Measurements from ENCODE around the gene PAFAH1B1.
A peak's percentile ranks its signal among the peaks of the same experiment; 100 is the strongest.

The PAFAH1B1 gene

GRCh38 chr17:2723505-2723996 is 130.1 kb downstream of the PAFAH1B1 start:
- no peak for DNase-seq

DNA sequence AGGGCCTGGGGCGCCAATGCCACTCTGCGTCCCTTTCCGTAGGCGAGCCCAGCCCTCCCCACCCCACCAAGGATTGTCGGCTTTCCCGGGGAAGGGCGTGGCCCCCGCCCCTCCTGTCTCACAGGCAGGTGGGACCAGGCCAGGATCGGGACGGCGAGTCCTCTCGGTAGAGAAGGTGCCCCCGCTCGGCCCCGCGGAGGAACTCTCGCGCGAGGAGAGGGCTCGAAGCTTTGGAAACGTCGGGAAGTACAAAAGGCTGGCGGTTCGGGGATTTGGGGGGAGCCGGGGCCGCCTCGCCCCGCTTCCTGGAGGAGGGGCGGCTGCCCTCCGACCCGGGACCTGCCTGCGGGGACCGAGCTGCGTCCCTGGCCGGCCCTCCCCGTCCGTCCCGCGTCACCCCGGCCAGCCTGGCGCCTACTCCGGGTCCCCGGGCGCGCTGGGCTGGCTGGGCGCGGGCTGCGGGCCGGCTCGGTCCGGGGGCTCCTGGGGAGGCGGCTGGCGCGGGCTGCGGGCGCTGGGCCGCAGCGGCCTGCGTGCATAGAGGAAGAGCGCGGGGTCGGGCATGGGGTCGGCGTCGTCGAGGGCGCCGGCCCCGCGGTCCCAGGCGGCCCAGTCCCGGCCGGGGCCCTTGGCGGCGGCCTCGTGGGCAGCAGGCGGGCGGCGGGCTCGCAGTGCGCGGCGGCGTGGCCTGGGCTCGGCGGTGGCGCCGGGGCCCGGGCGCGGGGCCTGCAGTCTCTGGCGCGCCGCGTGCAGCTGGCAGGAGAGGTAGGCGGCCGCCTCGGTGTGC is 130.7 kb downstream of the PAFAH1B1 start:
- DNase-seq = no peak

DNA sequence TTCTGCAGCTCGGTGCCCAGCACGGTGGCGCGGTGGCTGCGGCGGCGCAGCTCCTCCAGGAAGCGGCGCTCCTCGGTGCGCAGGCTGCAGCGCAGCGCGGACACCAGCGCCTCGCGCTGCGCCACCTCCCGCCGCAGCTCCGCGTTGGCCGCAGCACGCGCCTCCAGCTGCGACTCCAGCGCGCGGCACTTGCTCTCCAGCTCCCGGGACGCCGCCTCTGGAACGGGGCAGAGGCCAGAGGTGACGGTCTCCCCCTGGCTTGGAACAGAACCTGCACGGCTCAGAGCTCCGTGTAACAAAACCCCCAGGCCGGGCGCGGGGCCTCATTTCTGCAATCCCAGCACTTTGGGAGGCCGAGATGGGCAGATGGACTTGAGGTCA is 131.3 kb downstream of the PAFAH1B1 start:
- DNase-seq = peak in 1 of 2 donors; percentile 5

DNA sequence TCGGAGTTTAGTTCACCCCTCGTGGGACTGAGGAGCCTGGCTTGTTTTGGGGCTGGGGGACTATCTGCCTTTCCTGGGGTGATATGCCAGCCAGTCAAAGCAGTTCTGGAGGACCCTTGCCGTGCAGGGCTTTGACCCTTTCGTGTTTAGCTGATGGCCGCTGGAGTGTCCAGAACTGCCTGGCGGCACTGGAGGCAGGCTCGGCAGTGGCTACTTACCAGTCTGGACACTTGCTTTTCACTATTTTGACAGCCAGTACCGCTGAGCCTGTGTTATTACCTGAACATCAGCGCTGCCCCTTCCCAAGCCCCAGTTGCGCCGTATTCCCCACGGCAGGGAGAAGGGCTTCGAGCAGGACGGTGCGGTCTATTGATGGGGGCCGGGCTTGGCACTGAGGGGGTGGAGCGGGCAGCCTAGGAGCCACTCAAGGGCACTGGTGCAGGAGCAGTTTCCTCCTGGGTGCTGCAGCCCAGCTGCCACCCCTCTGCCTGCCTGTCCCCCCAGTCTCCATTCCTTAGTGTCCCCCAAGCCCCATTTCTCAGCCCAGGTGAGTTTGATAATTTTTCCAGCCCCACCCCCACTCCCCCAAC is 137.4 kb downstream of the PAFAH1B1 start:
- DNase-seq = no peak

GRCh38 chr17:2731807-2732206 is 138.4 kb downstream of the PAFAH1B1 start:
- DNase-seq = no peak

DNA sequence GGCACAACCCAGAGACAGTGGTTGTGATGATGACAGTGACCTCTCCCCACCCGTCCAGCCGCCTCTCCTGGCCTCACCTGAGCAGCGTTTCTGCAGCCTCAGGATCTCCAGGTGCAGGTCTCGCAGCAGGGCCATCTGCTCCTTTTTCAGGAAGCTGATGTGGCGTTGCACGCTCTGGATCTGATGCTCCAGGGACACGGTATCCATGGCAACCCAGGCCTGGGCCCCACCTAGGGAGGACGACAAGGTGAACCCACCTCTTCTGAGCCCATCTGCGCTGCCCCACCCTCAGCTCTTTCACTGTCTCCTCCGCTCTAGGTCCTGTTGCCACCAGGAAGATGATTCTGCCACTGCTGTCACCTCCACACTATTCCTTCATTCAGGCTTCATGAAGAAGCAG is 141.5 kb downstream of the PAFAH1B1 start:
- no peak for DNase-seq
